ENCODE measurements around the gene CLUH.

Gene CLUH

GRCh38 chr17:2711608-2712299 is at the start of gene CLUH:
Gene CLUH, minus strand, starts transcription at chr17:2711764. Its CDS starts 103 bp downstream, at chr17:2711661.
- DNase-seq = peak; percentile 80

GRCh38 chr17:2758870-2759269 is 47.3 kb upstream of the CLUH start:
- no peak for DNase-seq

GRCh38 chr17:2755891-2756724 is 44.5 kb upstream of the CLUH start:
- no peak for DNase-seq

- DNase-seq = no peak
Measured at GRCh38 chr17:2751491-2751890, 39.9 kb upstream of the CLUH start.

GRCh38 chr17:2750721-2751120 is 39.2 kb upstream of the CLUH start:
- no peak for DNase-seq

- DNase-seq = peak; percentile 38
Measured at GRCh38 chr17:2749784-2750181, 38.2 kb upstream of the CLUH start.

- DNase-seq = no peak
Measured at GRCh38 chr17:2749058-2749783, 37.7 kb upstream of the CLUH start, which contains the start of gene CCDC92B. Gene CCDC92B, minus strand, starts transcription at chr17:2749652. Its CDS starts 14,507 bp downstream, at chr17:2735145.

GRCh38 chr17:2745317-2746037 is 33.9 kb upstream of the CLUH start:
- DNase-seq = no peak

GRCh38 chr17:2737693-2738092 is 26.1 kb upstream of the CLUH start:
- DNase-seq = no peak

- DNase-seq = no peak
Measured at GRCh38 chr17:2736956-2737355, 25.4 kb upstream of the CLUH start.

GRCh38 chr17:2735896-2736295 is 24.3 kb upstream of the CLUH start:
- DNase-seq = no peak

- DNase-seq = no peak
Measured at GRCh38 chr17:2734939-2735338, 23.4 kb upstream of the CLUH start.

GRCh38 chr17:2731807-2732206 is 20.2 kb upstream of the CLUH start:
- no peak for DNase-seq

GRCh38 chr17:2730764-2731353 is 19.3 kb upstream of the CLUH start:
- DNase-seq = no peak

GRCh38 chr17:2724784-2725164 is 13.2 kb upstream of the CLUH start:
- no peak for DNase-seq

- no peak for DNase-seq
Measured at GRCh38 chr17:2723997-2724783, 12.6 kb upstream of the CLUH start.

- no peak for DNase-seq
Measured at GRCh38 chr17:2723505-2723996, 12.0 kb upstream of the CLUH start.

GRCh38 chr17:2722611-2723010 is 11.0 kb upstream of the CLUH start:
- no peak for DNase-seq

GRCh38 chr17:2721603-2722002 is 10.0 kb upstream of the CLUH start:
- DNase-seq = no peak

- DNase-seq = no peak
Measured at GRCh38 chr17:2719861-2720260, 8.3 kb upstream of the CLUH start.

GRCh38 chr17:2718150-2718938 is 6.8 kb upstream of the CLUH start:
- DNase-seq = no peak
